Naive thymus-derived CD4-positive, alpha-beta T cell (primary cell): ENCODE data around the gene FANCD2. TPM values are rescaled to one million over a fixed set of nuclear protein-coding genes. Genes with fewer than 3 reads are reported as not detected.
"Not testable (repeated sequence)": the region's sequence is repeated elsewhere in the genome, so short reads cannot be mapped to it uniquely, and the experiment has no call there.

ENCODE experiments used
- ATAC-seq: fragments of 150-1000 bp; cut with Tn5 transposase; 2 replicates; pipeline ENCODE4 v1.10.0; 2021; ENCODE audit warnings: mild to moderate bottlenecking, moderate library complexity
- CTCF ChIA-PET: fragments of 350-600 bp; sonication (Branson Sonifier 250); formaldehyde crosslinking; loops from one replicate; lab custom pipeline; 2021; ENCODE audit warnings: antibody characterized with exemption; lab: Charles Lee
- POLR2A ChIA-PET: fragments of 350-600 bp; sonication (Branson Sonifier 250); formaldehyde crosslinking; loops from one replicate; lab custom pipeline; 2021; ENCODE audit warnings: antibody characterized with exemption, inconsistent platforms; lab: Charles Lee
- DNase-seq, 9 donors: peaks; one replicate each; pipeline versions ENCODE4 v3.0.0 to v3.0.0-alpha.2; 2020 to 2022; ENCODE audit warnings: mixed read lengths in 1 of 9
- H3K27ac ChIP-seq: one replicate; pipeline ENCODE4 v1.7.0; 2013; ENCODE audit warnings: mild to moderate bottlenecking, low read depth, low read length, moderate library complexity
- H3K27me3 ChIP-seq, 2 donors: one replicate each; pipeline ENCODE4 v1.7.0; 2013; ENCODE audit warnings: low read length in 2 of 2, mild to moderate bottlenecking in 2 of 2, moderate library complexity in 2 of 2; ENCODE audit not compliant: control insufficient read depth in 2 of 2, insufficient read depth in 2 of 2
- H3K36me3 ChIP-seq, 3 experiments: 1 replicate in 2 of 3; 2 replicates in 1 of 3; pipeline ENCODE4 v1.7.0; 2013; ENCODE audit warnings: low read length in 3 of 3, mild to moderate bottlenecking in 3 of 3, moderate library complexity in 1 of 3; ENCODE audit not compliant: insufficient read depth in 3 of 3, control insufficient read depth in 2 of 3
- H3K4me1 ChIP-seq, 2 donors: one replicate each; pipeline ENCODE4 v1.7.0; 2013; ENCODE audit warnings: low read length in 2 of 2, mild to moderate bottlenecking in 2 of 2, moderate library complexity in 1 of 2; ENCODE audit not compliant: control insufficient read depth in 2 of 2, insufficient read depth in 2 of 2
- H3K4me3 ChIP-seq: 2 replicates; pipeline ENCODE4 v1.7.0; 2013; ENCODE audit warnings: mild to moderate bottlenecking, low read length
- H3K9me3 ChIP-seq, 3 experiments: 1 replicate in 2 of 3; 2 replicates in 1 of 3; pipeline ENCODE4 v1.7.0; 2013; ENCODE audit warnings: low read length in 3 of 3; ENCODE audit not compliant: control insufficient read depth in 2 of 3
- H3K27ac Mint-ChIP-seq, 9 donors: one replicate each; pipeline ENCODE4 v1.8.0; 2020 to 2022; ENCODE audit warnings: mixed read lengths in 9 of 9, mild to moderate bottlenecking in 8 of 9, moderate library complexity in 5 of 9, inconsistent platforms in 2 of 9
- H3K27me3 Mint-ChIP-seq, 5 donors: one replicate each; pipeline ENCODE4 v1.8.0; 2021 to 2022; ENCODE audit warnings: mixed read lengths in 5 of 5, mild to moderate bottlenecking in 1 of 5
- H3K36me3 Mint-ChIP-seq, 5 donors: one replicate each; pipeline ENCODE4 v1.8.0; 2020 to 2022; ENCODE audit warnings: mixed read lengths in 5 of 5, mild to moderate bottlenecking in 3 of 5, inconsistent platforms in 1 of 5
- H3K4me1 Mint-ChIP-seq, 7 donors: one replicate each; pipeline ENCODE4 v1.8.0; 2020 to 2022; ENCODE audit warnings: mixed read lengths in 7 of 7, mild to moderate bottlenecking in 3 of 7, inconsistent platforms in 1 of 7
- H3K4me3 Mint-ChIP-seq, 10 donors: one replicate each; pipeline ENCODE4 v1.8.0; 2020 to 2022; ENCODE audit warnings: mild to moderate bottlenecking in 10 of 10, mixed read lengths in 10 of 10, moderate library complexity in 6 of 10, inconsistent platforms in 2 of 10
- H3K9me3 Mint-ChIP-seq, 11 donors: one replicate each; pipeline ENCODE4 v1.8.0; 2020 to 2022; ENCODE audit warnings: mixed read lengths in 11 of 11, mild to moderate bottlenecking in 4 of 11, inconsistent platforms in 1 of 11, moderate library complexity in 1 of 11
- intact Hi-C, 2 donors: fragments of 100-400 bp; cut with micrococcal nuclease; formaldehyde crosslinking; loops; one replicate each; pipeline ENCODE4 v1.15.1; 2023
- polyA plus RNA-seq, 2 donors: library from polyadenylated mRNA; unstranded; fragments of 300-500 nt; fragmentation: Illumina TruSeq; gene quantifications; one replicate each; pipeline ENCODE4 v1.2.3, GENCODE V29; 2021
- total RNA-seq, 6 experiments: library from RNA in 5 of 6; stranded (reverse) in 5 of 6; gene quantifications; 1 replicate in 5 of 6; 2 replicates in 1 of 6; pipeline ENCODE4 v1.2.3 and lab custom pipeline; 2021 to 2026

Gene FANCD2
- total and polyA plus RNA-seq, 7 experiments from 2014 or later: 3.3 to 41.5 (median 18.9) TPM

DNA sequence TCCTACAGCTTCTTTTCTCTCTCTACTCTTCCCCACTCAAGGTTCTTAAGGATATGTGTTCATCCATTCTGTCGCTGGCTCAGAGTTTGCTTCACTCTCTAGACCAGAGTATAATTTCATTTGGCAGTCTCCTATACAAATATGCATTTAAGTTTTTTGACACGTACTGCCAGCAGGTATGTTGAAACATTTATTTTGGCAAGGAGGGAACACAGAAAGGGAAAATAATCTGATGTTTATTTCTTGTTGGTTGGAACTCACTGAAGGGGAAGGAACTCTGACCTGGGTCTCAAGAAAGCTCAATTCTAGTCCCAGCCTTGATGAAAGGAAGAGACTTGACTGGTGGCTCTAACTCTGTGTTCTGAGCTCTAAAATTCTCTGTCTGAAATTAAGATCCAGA, 21.6 kb downstream of the FANCD2 start:
- no peaks in the 10 kb centered on the region for H3K9me3 ChIP-seq
- Mint-ChIP-seq H3K27me3 (peaks cover 0 to 2% (median 0%) of the 10 kb centered on the region in 5 donors), H3K36me3 (peaks cover 0 to 37% (median 17%) of the 10 kb centered on the region in 5 donors), H3K4me3 (no peak overlapping the region), H3K4me1 (no peaks in the 10 kb centered on the region), H3K9me3 (no peaks in the 10 kb centered on the region), H3K27ac (no peak overlapping the region)
- no peaks in the 10 kb centered on the region for H3K4me1 ChIP-seq
- H3K27me3 ChIP-seq: no peaks in the 10 kb centered on the region
- intact Hi-C loops: loop anchor here in 1 of 2 donors (1.0 kb wide), 1 partner anchor 54 kb away; no protein-coding TSS in a partner anchor
- H3K27ac ChIP-seq: no peak overlapping the region
- DNase-seq (no peak), ATAC-seq (no peak)
- ChIA-PET POLR2A (no interaction called here), CTCF (no interaction called here)
- no peak overlapping the region for H3K4me3 ChIP-seq
- H3K36me3 ChIP-seq: peaks cover 0 to 10% (median 0%) of the 10 kb centered on the region in 3 experiments

DNA sequence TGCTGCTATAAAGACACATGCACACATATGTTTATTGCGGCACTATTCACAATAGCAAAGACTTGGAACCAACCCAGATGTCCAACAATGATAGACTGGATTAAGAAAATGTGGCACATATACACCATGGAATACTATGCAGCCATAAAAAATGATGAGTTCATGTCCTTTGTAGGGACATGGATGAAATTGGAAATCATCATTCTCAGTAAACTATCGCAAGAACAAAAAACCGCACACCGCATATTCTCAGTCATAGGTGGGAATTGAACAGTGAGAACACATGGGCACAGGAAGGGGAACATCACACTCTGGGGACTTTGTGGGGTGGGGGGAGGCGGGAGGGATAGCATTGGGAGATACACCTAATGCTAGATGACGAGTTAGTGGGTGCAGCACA, 26.8 kb downstream of the FANCD2 start:
- CTCF ChIA-PET, intact Hi-C loops, H3K9me3 Mint-ChIP-seq, POLR2A ChIA-PET, H3K4me1 ChIP-seq, H3K27ac ChIP-seq, H3K27me3 Mint-ChIP-seq, H3K4me3 ChIP-seq, H3K27me3 ChIP-seq, H3K36me3 ChIP-seq, H3K4me1 Mint-ChIP-seq, DNase-seq, ATAC-seq, H3K4me3 Mint-ChIP-seq, H3K9me3 ChIP-seq, H3K27ac Mint-ChIP-seq: not testable (repeated sequence)
- H3K36me3 Mint-ChIP-seq: peaks cover 0 to 29% (median 21%) of the 10 kb centered on the region in 5 donors

GRCh38 chr3:10055097-10055496, 28.9 kb downstream of the FANCD2 start:
- ATAC-seq (no peak), DNase-seq (no peak)
- peaks cover 0 to 23% (median 16%) of the 10 kb centered on the region in 5 donors for H3K36me3 Mint-ChIP-seq
- Histone ChIP-seq H3K9me3 (no peaks in the 10 kb centered on the region), H3K4me3 (no peak overlapping the region), H3K27ac (no peak overlapping the region), H3K36me3 (no peaks in the 10 kb centered on the region), H3K4me1 (no peaks in the 10 kb centered on the region), H3K27me3 (no peaks in the 10 kb centered on the region)
- no peaks in the 10 kb centered on the region for H3K27me3 Mint-ChIP-seq
- H3K4me1 Mint-ChIP-seq: no peaks in the 10 kb centered on the region
- no peak overlapping the region for H3K4me3 Mint-ChIP-seq
- CTCF ChIA-PET: no interaction called here
- intact Hi-C loops: no loop called here
- no peaks in the 10 kb centered on the region for H3K9me3 Mint-ChIP-seq
- POLR2A ChIA-PET: interaction anchor here (0.7 kb wide), 1 partner anchor 1189 kb away, joined by 4 read pairs; no protein-coding TSS in a partner anchor
- H3K27ac Mint-ChIP-seq: no peak overlapping the region

DNA sequence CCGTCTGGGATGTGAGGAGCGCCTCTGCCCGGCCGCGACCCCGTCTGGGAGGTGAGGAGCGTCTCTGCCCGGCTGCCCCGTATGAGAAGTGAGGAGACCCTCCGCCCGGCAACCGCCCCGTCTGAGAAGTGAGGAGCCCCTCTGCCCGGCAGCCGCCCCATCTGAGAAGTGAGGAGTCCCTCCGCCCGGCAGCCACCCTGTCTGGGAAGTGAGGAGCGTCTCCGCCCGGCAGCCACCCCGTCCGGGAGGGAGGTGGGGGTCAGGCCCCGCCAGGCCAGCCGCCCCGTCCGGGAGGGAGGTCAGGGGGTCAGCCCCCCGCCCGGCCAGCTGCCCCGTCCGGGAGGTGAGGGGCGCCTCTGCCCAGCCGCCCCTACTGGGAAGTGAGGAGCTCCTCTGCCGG, 43.8 kb downstream of the FANCD2 start:
- ATAC-seq, H3K27me3 ChIP-seq, POLR2A ChIA-PET, H3K4me3 ChIP-seq, CTCF ChIA-PET, H3K4me1 Mint-ChIP-seq, H3K4me1 ChIP-seq, H3K27ac ChIP-seq, H3K27me3 Mint-ChIP-seq, H3K9me3 ChIP-seq, intact Hi-C loops, DNase-seq, H3K27ac Mint-ChIP-seq, H3K4me3 Mint-ChIP-seq, H3K36me3 ChIP-seq, H3K9me3 Mint-ChIP-seq: not testable (repeated sequence)
- peaks cover 14 to 42% (median 27%) of the 10 kb centered on the region in 5 donors for H3K36me3 Mint-ChIP-seq

- intact Hi-C loops: no loop called here
- Histone ChIP-seq H3K4me1 (no peaks in the 10 kb centered on the region), H3K27ac (no peak overlapping the region), H3K27me3 (no peaks in the 10 kb centered on the region), H3K36me3 (no peaks in the 10 kb centered on the region), H3K9me3 (no peaks in the 10 kb centered on the region), H3K4me3 (no peak overlapping the region)
- H3K36me3 Mint-ChIP-seq: peaks cover 0 to 22% (median 6%) of the 10 kb centered on the region in 5 donors
- CTCF ChIA-PET: interaction anchor here (0.7 kb wide), 1 partner anchor 120 kb away, joined by 3 read pairs; no protein-coding TSS in a partner anchor
- H3K4me1 Mint-ChIP-seq: no peaks in the 10 kb centered on the region
- H3K9me3 Mint-ChIP-seq: peaks cover 0 to 2% (median 0%) of the 10 kb centered on the region in 11 donors
- POLR2A ChIA-PET: no interaction called here
- H3K27me3 Mint-ChIP-seq: no peaks in the 10 kb centered on the region
- no peak overlapping the region for H3K4me3 Mint-ChIP-seq
- no peak overlapping the region for H3K27ac Mint-ChIP-seq
- DNase-seq (no peak), ATAC-seq (no peak)
Measured at GRCh38 chr3:10074666-10075065, 48.4 kb downstream of the FANCD2 start.

- CTCF ChIA-PET: interaction anchor here (0.9 kb wide), 1 partner anchor 52 kb away, joined by 3 read pairs; no protein-coding TSS in a partner anchor
- ATAC-seq (no peak), DNase-seq (no peak)
- no peak overlapping the region for H3K27ac Mint-ChIP-seq
- no peaks in the 10 kb centered on the region for H3K27me3 Mint-ChIP-seq
- POLR2A ChIA-PET: no interaction called here
- Histone ChIP-seq H3K4me1 (no peaks in the 10 kb centered on the region), H3K27ac (no peak overlapping the region), H3K4me3 (no peak overlapping the region), H3K9me3 (no peaks in the 10 kb centered on the region), H3K27me3 (no peaks in the 10 kb centered on the region), H3K36me3 (peaks cover 0 to 13% (median 4%) of the 10 kb centered on the region in 3 experiments)
- H3K4me1 Mint-ChIP-seq: no peaks in the 10 kb centered on the region
- no peak overlapping the region for H3K4me3 Mint-ChIP-seq
- no peaks in the 10 kb centered on the region for H3K9me3 Mint-ChIP-seq
- intact Hi-C loops: no loop called here
- peaks cover 6 to 36% (median 10%) of the 10 kb centered on the region in 5 donors for H3K36me3 Mint-ChIP-seq
Measured at GRCh38 chr3:10081871-10082270, 55.6 kb downstream of the FANCD2 start.

DNA sequence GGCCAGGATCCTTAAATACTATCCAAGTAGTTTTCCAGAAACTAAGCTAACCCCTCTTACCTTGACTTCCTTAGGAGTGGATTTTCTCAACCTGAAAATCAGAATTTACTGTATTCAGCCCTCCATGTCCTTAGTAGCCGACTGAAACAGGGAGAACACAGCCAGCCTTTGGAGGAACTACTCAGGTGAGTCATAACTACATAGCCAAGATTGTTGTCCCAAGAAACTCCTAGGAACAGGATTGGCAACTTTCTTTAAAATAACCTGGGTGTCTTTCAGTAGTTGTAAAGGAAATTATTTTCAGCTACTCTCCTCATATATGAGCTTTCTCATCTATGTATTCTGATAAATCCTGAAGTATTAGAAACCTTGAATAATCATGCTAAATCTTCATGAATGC, 59.5 kb downstream of the FANCD2 start:
- no peak for DNase-seq
- intact Hi-C loops: no loop called here
- Mint-ChIP-seq H3K4me1 (no peaks in the 10 kb centered on the region), H3K36me3 (peaks cover 7 to 40% (median 16%) of the 10 kb centered on the region in 5 donors), H3K9me3 (no peaks in the 10 kb centered on the region), H3K27ac (no peak overlapping the region), H3K4me3 (no peak overlapping the region), H3K27me3 (no peaks in the 10 kb centered on the region)
- H3K27me3 ChIP-seq: no peaks in the 10 kb centered on the region
- no peaks in the 10 kb centered on the region for H3K9me3 ChIP-seq
- CTCF ChIA-PET: no interaction called here
- POLR2A ChIA-PET: interaction anchor here (0.7 kb wide), 1 partner anchor 96 kb away, joined by 6 read pairs; no protein-coding TSS in a partner anchor
- ATAC-seq: no peak
- H3K36me3 ChIP-seq: peaks cover 0 to 17% (median 4%) of the 10 kb centered on the region in 3 experiments
- H3K4me1 ChIP-seq: no peaks in the 10 kb centered on the region
- no peak overlapping the region for H3K4me3 ChIP-seq
- no peak overlapping the region for H3K27ac ChIP-seq
